Frontal cortex (tissue), 4 donors: Measurements from ENCODE around the gene RPL34. TPM values are rescaled to one million over a fixed set of nuclear protein-coding genes. Genes with fewer than 3 reads are reported as not detected.
A peak's percentile ranks its signal among the peaks of the same experiment; 100 is the strongest.
"Not testable (repeated sequence)": the region's sequence is repeated elsewhere in the genome, so short reads cannot be mapped to it uniquely, and the experiment has no call there.

Experiments
- DNase-seq, 2 donors: peaks; one replicate each; pipeline ENCODE4 v3.0.0; 2012; ENCODE audit warnings: low spot score in 2 of 2
- FAIRE-seq: peaks from 2 replicates; lab custom pipeline; 2012; peaks lifted over from hg19 to GRCh38; lab: Jason Lieb, UNC
- total RNA-seq: library from RNA; depleted of rRNA; stranded (reverse); fragments of >200 nt; gene quantifications from one replicate; pipeline ENCODE4 v1.2.3, GENCODE V29; 2014
- donor health status: control.
- donor health status: control.
- donor health status: control.

Gene RPL34
- total RNA-seq: 1,578 TPM

GRCh38 chr4:108620101-108620932 lies at the start of gene RPL34:
RPL34 (plus strand) TSS chr4:108620576; CDS start chr4:108621960, 1,384 bp downstream.
- DNase-seq: peak; percentile 77 to 79
- FAIRE-seq: peak; percentile 96

GRCh38 chr4:108570993-108571569 lies 49.3 kb upstream of the RPL34 start:
- FAIRE-seq (no peak), DNase-seq (no peak)

GRCh38 chr4:108574402-108574801 lies 46.0 kb upstream of the RPL34 start:
- no peak for DNase-seq
- FAIRE-seq: no peak

GRCh38 chr4:108581083-108581482 lies 39.3 kb upstream of the RPL34 start:
- FAIRE-seq (no peak), DNase-seq (no peak)

- no peak for DNase-seq
- no peak for FAIRE-seq
These were observed 33.6 kb upstream of the RPL34 start for GRCh38 chr4:108586778-108587177.

GRCh38 chr4:108588878-108589277 lies 31.5 kb upstream of the RPL34 start:
- DNase-seq (no peak), FAIRE-seq (no peak)

- no peak for FAIRE-seq
- no peak for DNase-seq
These were observed 30.4 kb upstream of the RPL34 start for GRCh38 chr4:108589961-108590360.

- FAIRE-seq: no peak
- no peak for DNase-seq
These were observed 29.6 kb upstream of the RPL34 start for GRCh38 chr4:108590776-108591175.

- no peak for DNase-seq
- no peak for FAIRE-seq
These were observed 27.7 kb upstream of the RPL34 start for GRCh38 chr4:108592674-108592986.

GRCh38 chr4:108594296-108594695 lies 26.1 kb upstream of the RPL34 start:
- DNase-seq, FAIRE-seq: not testable (repeated sequence)

GRCh38 chr4:108596344-108596743 lies 24.0 kb upstream of the RPL34 start:
- FAIRE-seq (no peak), DNase-seq (no peak)

- DNase-seq (no peak), FAIRE-seq (no peak)
These were observed 19.3 kb upstream of the RPL34 start for GRCh38 chr4:108601106-108601505.

GRCh38 chr4:108601532-108601931 lies 18.8 kb upstream of the RPL34 start:
- FAIRE-seq: no peak
- no peak for DNase-seq

GRCh38 chr4:108602163-108602562 lies 18.2 kb upstream of the RPL34 start:
- no peak for DNase-seq

GRCh38 chr4:108607079-108607815 lies 13.1 kb upstream of the RPL34 start:
- no peak for DNase-seq
- no peak for FAIRE-seq

More at GRCh38 chr4:108602163-108602562, 18.2 kb upstream of the RPL34 start:
- no peak for FAIRE-seq

GRCh38 chr4:108611365-108611764 lies 9.0 kb upstream of the RPL34 start:
- FAIRE-seq (no peak), DNase-seq (no peak)

- DNase-seq: no peak
- FAIRE-seq: no peak
These were observed 8.0 kb upstream of the RPL34 start for GRCh38 chr4:108612365-108612764.

GRCh38 chr4:108619372-108620100 lies 840 bp upstream of the RPL34 start:
- no peak for FAIRE-seq
- DNase-seq: no peak

GRCh38 chr4:108620933-108621905 lies 843 bp downstream of the RPL34 start:
- no peak for FAIRE-seq
- DNase-seq: no peak
